ENCODE results near the gene RMND5B.

GRCh38 chr5:178149199-178149932 lies 18.6 kb downstream of the RMND5B start:
- TF ChIP-seq CTCF (IDR thresholded peaks at IDR 0.05) (no peak), POLR2A (IDR thresholded peaks at IDR 0.05) (no peak)

Data from right lobe of liver (tissue), 4 donors.